ENCODE results near the gene THAP9.
"Not testable (repeated sequence)": the region's sequence is repeated elsewhere in the genome, so short reads cannot be mapped to it uniquely, and the experiment has no call there.

The THAP9 gene

GRCh38 chr4:82898322-82899243 is 2.0 kb upstream of the THAP9 start:
- no peaks in the 10 kb centered on the region for H3K27me3 ChIP-seq (ENCODE audit: control insufficient read depth, insufficient read depth, low read length)
- peaks cover 54% of the 10 kb centered on the region for H3K36me3 ChIP-seq (ENCODE audit: control insufficient read depth, insufficient read depth, low read length)
- H3K9me3 ChIP-seq (ENCODE audit: control insufficient read depth, insufficient read depth, low read length): no peaks in the 10 kb centered on the region
- H3K4me1 ChIP-seq (ENCODE audit: control insufficient read depth, insufficient read depth, low read length): peaks cover 6% of the 10 kb centered on the region; the same call in 1 of the 2 replicates
- H3K4me3 ChIP-seq (ENCODE audit: low read depth, low read length): peak overlapping the region; percentile 100
- peak overlapping the region; percentile 83 for H3K9ac ChIP-seq (ENCODE audit: low read depth, low read length)
- no peak overlapping the region for H3K27ac ChIP-seq (ENCODE audit: low read depth, low read length)

- Histone ChIP-seq H3K4me1 (ENCODE audit: control insufficient read depth, insufficient read depth, low read length) (peaks cover 6% of the 10 kb centered on the region; the same call in 1 of the 2 replicates), H3K27ac (ENCODE audit: low read depth, low read length) (peak overlapping the region; percentile 100), H3K36me3 (ENCODE audit: control insufficient read depth, insufficient read depth, low read length) (peaks cover 47% of the 10 kb centered on the region), H3K9me3 (ENCODE audit: control insufficient read depth, insufficient read depth, low read length) (no peaks in the 10 kb centered on the region), H3K4me3 (ENCODE audit: low read depth, low read length) (peak overlapping the region; percentile 100), H3K27me3 (ENCODE audit: control insufficient read depth, insufficient read depth, low read length) (no peaks in the 10 kb centered on the region), H3K9ac (ENCODE audit: low read depth, low read length) (peak overlapping the region; percentile 83)
These were observed 1.0 kb upstream of the THAP9 start for GRCh38 chr4:82899374-82900065.

- peaks cover 47% of the 10 kb centered on the region for H3K36me3 ChIP-seq (ENCODE audit: control insufficient read depth, insufficient read depth, low read length)
- H3K9me3 ChIP-seq (ENCODE audit: control insufficient read depth, insufficient read depth, low read length): no peaks in the 10 kb centered on the region
- peak overlapping the region; percentile 83 for H3K9ac ChIP-seq (ENCODE audit: low read depth, low read length)
- peak overlapping the region; percentile 100 for H3K4me3 ChIP-seq (ENCODE audit: low read depth, low read length)
- peak overlapping the region; percentile 100 for H3K27ac ChIP-seq (ENCODE audit: low read depth, low read length)
- H3K4me1 ChIP-seq (ENCODE audit: control insufficient read depth, insufficient read depth, low read length): peaks cover 6% of the 10 kb centered on the region; the same call in 1 of the 2 replicates
- H3K27me3 ChIP-seq (ENCODE audit: control insufficient read depth, insufficient read depth, low read length): no peaks in the 10 kb centered on the region
These were observed 497 bp upstream of the THAP9 start for GRCh38 chr4:82900066-82900410.

DNA sequence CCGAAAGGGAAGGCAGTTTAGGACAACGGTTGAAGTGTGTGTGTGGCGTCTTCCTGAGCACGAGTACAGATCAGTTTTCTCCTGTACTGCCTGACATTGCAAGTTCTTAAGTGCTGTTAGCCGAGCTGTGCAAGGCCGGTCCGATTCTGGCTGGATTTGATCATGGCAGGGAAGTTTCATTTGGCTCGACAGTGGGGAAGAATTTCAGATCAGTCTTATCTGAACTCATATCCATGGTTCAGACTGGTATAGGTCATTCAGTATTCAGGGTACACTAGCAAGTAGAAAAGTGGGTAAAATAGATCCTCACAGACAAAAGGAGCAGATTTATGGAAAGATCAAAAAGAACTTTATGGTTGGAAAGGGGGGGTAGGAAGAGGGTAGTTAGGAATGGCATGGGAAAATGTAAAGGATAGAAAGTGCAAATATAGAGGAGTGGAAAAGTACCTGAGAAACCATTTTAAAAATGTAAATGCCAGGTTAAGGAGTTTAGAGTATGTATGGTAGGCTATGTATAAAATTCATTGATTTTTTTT is 716 bp downstream of the THAP9 start:
- Histone ChIP-seq H3K27ac (ENCODE audit: low read depth, low read length) (peak overlapping the region; percentile 100), H3K9ac (ENCODE audit: low read depth, low read length) (peak overlapping the region; percentile 88), H3K9me3 (ENCODE audit: control insufficient read depth, insufficient read depth, low read length) (no peaks in the 10 kb centered on the region), H3K27me3 (ENCODE audit: control insufficient read depth, insufficient read depth, low read length) (no peaks in the 10 kb centered on the region), H3K4me3 (ENCODE audit: low read depth, low read length) (peak overlapping the region; percentile 100), H3K4me1 (ENCODE audit: control insufficient read depth, insufficient read depth, low read length) (peaks cover 6% of the 10 kb centered on the region; the same call in 1 of the 2 replicates), H3K36me3 (ENCODE audit: control insufficient read depth, insufficient read depth, low read length) (peaks cover 48% of the 10 kb centered on the region)

DNA sequence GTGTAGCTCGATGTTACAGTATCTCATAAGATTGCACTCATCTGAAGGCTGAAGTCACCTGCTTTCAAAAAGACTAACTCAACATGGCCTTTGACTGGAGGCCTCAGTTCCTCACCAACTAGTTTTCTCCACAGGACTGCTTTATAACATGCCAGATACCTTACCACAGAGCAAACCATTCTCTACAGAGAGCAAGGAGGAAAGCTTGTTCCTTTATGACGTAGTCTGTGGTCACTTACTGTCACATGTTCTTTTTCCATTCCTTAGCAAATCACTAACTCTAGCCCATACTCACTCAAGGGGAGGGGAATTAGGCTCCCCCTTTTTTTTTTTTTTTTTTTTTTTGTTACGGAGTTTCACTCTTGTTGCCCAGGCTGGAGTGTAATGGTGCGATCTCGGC is 3.2 kb downstream of the THAP9 start:
- no peaks in the 10 kb centered on the region for H3K27me3 ChIP-seq (ENCODE audit: control insufficient read depth, insufficient read depth, low read length)
- H3K9ac ChIP-seq (ENCODE audit: low read depth, low read length): no peak overlapping the region
- peaks cover 49% of the 10 kb centered on the region for H3K36me3 ChIP-seq (ENCODE audit: control insufficient read depth, insufficient read depth, low read length)
- H3K4me3 ChIP-seq (ENCODE audit: low read depth, low read length): no peak overlapping the region
- H3K4me1 ChIP-seq (ENCODE audit: control insufficient read depth, insufficient read depth, low read length): peaks cover 6% of the 10 kb centered on the region; the same call in 1 of the 2 replicates
- no peaks in the 10 kb centered on the region for H3K9me3 ChIP-seq (ENCODE audit: control insufficient read depth, insufficient read depth, low read length)
- H3K27ac ChIP-seq (ENCODE audit: low read depth, low read length): no peak overlapping the region

GRCh38 chr4:82905205-82905604 is 4.7 kb downstream of the THAP9 start:
- peaks cover 59% of the 10 kb centered on the region for H3K36me3 ChIP-seq (ENCODE audit: control insufficient read depth, insufficient read depth, low read length)
- peaks cover 6% of the 10 kb centered on the region; the same call in 1 of the 2 replicates for H3K4me1 ChIP-seq (ENCODE audit: control insufficient read depth, insufficient read depth, low read length)
- no peak overlapping the region for H3K4me3 ChIP-seq (ENCODE audit: low read depth, low read length)
- no peaks in the 10 kb centered on the region for H3K9me3 ChIP-seq (ENCODE audit: control insufficient read depth, insufficient read depth, low read length)
- H3K27me3 ChIP-seq (ENCODE audit: control insufficient read depth, insufficient read depth, low read length): no peaks in the 10 kb centered on the region
- H3K27ac ChIP-seq (ENCODE audit: low read depth, low read length): no peak overlapping the region
- H3K9ac ChIP-seq (ENCODE audit: low read depth, low read length): no peak overlapping the region

DNA sequence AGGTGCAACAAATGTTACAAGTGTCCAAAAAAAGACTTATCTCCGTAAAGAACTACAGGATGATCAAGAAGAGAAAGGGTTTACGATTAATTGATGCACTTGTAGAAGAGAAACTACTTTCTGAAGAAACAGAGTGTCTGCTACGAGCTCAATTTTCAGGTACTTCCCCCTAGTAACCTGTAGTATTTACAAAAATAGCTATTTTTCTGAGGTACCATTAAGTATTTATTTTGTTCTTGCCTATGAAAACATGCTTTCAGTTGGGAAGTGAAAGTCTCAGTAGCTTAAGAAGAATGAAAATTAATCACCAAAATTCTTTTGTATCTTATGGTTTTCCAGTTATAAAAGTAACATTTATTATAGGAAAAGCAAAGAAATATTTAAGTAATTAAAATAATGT is 5.9 kb downstream of the THAP9 start:
- H3K4me1 ChIP-seq (ENCODE audit: control insufficient read depth, insufficient read depth, low read length): peaks cover 4% of the 10 kb centered on the region; the same call in 1 of the 2 replicates
- H3K9me3 ChIP-seq (ENCODE audit: control insufficient read depth, insufficient read depth, low read length): no peaks in the 10 kb centered on the region
- no peak overlapping the region for H3K9ac ChIP-seq (ENCODE audit: low read depth, low read length)
- H3K36me3 ChIP-seq (ENCODE audit: control insufficient read depth, insufficient read depth, low read length): peaks cover 67% of the 10 kb centered on the region
- H3K27ac ChIP-seq (ENCODE audit: low read depth, low read length): no peak overlapping the region
- no peaks in the 10 kb centered on the region for H3K27me3 ChIP-seq (ENCODE audit: control insufficient read depth, insufficient read depth, low read length)
- H3K4me3 ChIP-seq (ENCODE audit: low read depth, low read length): no peak overlapping the region

- H3K9ac ChIP-seq (ENCODE audit: low read depth, low read length): no peak overlapping the region
- H3K36me3 ChIP-seq (ENCODE audit: control insufficient read depth, insufficient read depth, low read length): peaks cover 84% of the 10 kb centered on the region
- no peak overlapping the region for H3K4me3 ChIP-seq (ENCODE audit: low read depth, low read length)
- no peaks in the 10 kb centered on the region for H3K27me3 ChIP-seq (ENCODE audit: control insufficient read depth, insufficient read depth, low read length)
- no peaks in the 10 kb centered on the region for H3K4me1 ChIP-seq (ENCODE audit: control insufficient read depth, insufficient read depth, low read length)
- H3K27ac ChIP-seq (ENCODE audit: low read depth, low read length): no peak overlapping the region
- H3K9me3 ChIP-seq (ENCODE audit: control insufficient read depth, insufficient read depth, low read length): no peaks in the 10 kb centered on the region
These were observed 8.8 kb downstream of the THAP9 start for GRCh38 chr4:82909326-82909725.

DNA sequence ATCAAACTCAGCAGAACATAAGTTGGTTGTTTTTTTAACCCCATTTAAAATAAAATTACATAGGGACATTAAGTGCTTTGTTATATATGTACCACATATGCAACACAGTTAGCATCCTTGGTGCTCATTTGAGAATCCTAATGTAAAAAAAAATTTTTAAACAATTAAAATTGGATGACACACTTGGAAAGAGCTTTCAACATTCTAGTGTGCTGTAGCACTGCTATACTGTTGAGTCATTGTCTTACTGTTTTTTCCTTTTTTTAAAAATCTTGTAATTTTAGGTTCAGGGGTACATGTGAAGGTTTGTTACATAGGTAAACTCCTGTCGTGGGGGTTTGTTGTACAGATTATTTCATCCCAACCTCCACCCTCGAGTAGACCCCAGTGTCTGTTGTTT is 12.8 kb downstream of the THAP9 start:
- H3K27ac ChIP-seq (ENCODE audit: low read depth, low read length): no peak overlapping the region
- H3K36me3 ChIP-seq (ENCODE audit: control insufficient read depth, insufficient read depth, low read length): peaks cover 77% of the 10 kb centered on the region

GRCh38 chr4:82913968-82914367 is 13.4 kb downstream of the THAP9 start:
- H3K9ac ChIP-seq (ENCODE audit: low read depth, low read length); H3K9me3 ChIP-seq (ENCODE audit: control insufficient read depth, insufficient read depth, low read length); H3K4me1 ChIP-seq (ENCODE audit: control insufficient read depth, insufficient read depth, low read length); H3K4me3 ChIP-seq (ENCODE audit: low read depth, low read length); H3K27me3 ChIP-seq (ENCODE audit: control insufficient read depth, insufficient read depth, low read length); H3K27ac ChIP-seq (ENCODE audit: low read depth, low read length): not testable (repeated sequence)
- peaks cover 73% of the 10 kb centered on the region for H3K36me3 ChIP-seq (ENCODE audit: control insufficient read depth, insufficient read depth, low read length)

More for the DNA sequence above, 12.8 kb downstream of the THAP9 start:
- Histone ChIP-seq H3K27me3 (ENCODE audit: control insufficient read depth, insufficient read depth, low read length) (no peaks in the 10 kb centered on the region), H3K9me3 (ENCODE audit: control insufficient read depth, insufficient read depth, low read length) (no peaks in the 10 kb centered on the region), H3K4me1 (ENCODE audit: control insufficient read depth, insufficient read depth, low read length) (no peaks in the 10 kb centered on the region), H3K9ac (ENCODE audit: low read depth, low read length) (no peak overlapping the region), H3K4me3 (ENCODE audit: low read depth, low read length) (no peak overlapping the region)

- Histone ChIP-seq H3K4me1 (ENCODE audit: control insufficient read depth, insufficient read depth, low read length) (no peaks in the 10 kb centered on the region), H3K27me3 (ENCODE audit: control insufficient read depth, insufficient read depth, low read length) (no peaks in the 10 kb centered on the region), H3K4me3 (ENCODE audit: low read depth, low read length) (no peak overlapping the region), H3K27ac (ENCODE audit: low read depth, low read length) (no peak overlapping the region), H3K9me3 (ENCODE audit: control insufficient read depth, insufficient read depth, low read length) (no peaks in the 10 kb centered on the region), H3K36me3 (ENCODE audit: control insufficient read depth, insufficient read depth, low read length) (peaks cover 42% of the 10 kb centered on the region), H3K9ac (ENCODE audit: low read depth, low read length) (no peak overlapping the region)
These were observed 17.6 kb downstream of the THAP9 start for GRCh38 chr4:82918091-82918490.

Measured in HUES48 (cell line).